SK-N-SH treated with all-trans-retinoic acid at 6 μM for 48 hours (cell line): Measurements from ENCODE around the gene GPC6.

Source experiments
- ATAC-seq: fragments of 200-7000 bp; cut with Tn5 transposase; 3 replicates; pipeline ENCODE4 v1.9.1; 2020; ENCODE audit warnings: mild to moderate bottlenecking, moderate library complexity
- ARNTL ChIP-seq: fragments of 450-650 bp; formaldehyde crosslinking; IDR thresholded peaks from 2 replicates; pipeline ENCODE4 v1.5.0; 2020; ENCODE audit warnings: low read depth, mild to moderate bottlenecking, moderate library complexity, borderline replicate concordance
- BACH2 ChIP-seq: fragments of 250-450 bp; sonication (Bioruptor Pico); IDR thresholded peaks from 2 replicates; pipeline ENCODE4 v1.9.0; 2021; ENCODE audit warnings: mild to moderate bottlenecking, borderline replicate concordance
- CREB5 ChIP-seq: fragments of 250-450 bp; sonication (Bioruptor Pico); IDR thresholded peaks from 2 replicates; pipeline ENCODE4 v1.5.1; 2020; ENCODE audit warnings: low read depth, mild to moderate bottlenecking, moderate library complexity
- CSDC2 ChIP-seq: fragments of 250-450 bp; sonication (Bioruptor Pico); IDR thresholded peaks from 2 replicates; pipeline ENCODE4 v1.5.0; 2020; ENCODE audit warnings: mild to moderate bottlenecking, moderate library complexity
- CSRNP3 ChIP-seq: fragments of 250-450 bp; sonication (Bioruptor Pico); IDR thresholded peaks from 2 replicates; pipeline ENCODE4 v1.5.1; 2021; ENCODE audit warnings: mild to moderate bottlenecking, moderate library complexity
- ESRRG ChIP-seq: fragments of 250-450 bp; sonication (Bioruptor Pico); IDR thresholded peaks from 2 replicates; pipeline ENCODE4 v1.6.1; 2021; ENCODE audit warnings: mild to moderate bottlenecking
- GLIS3 ChIP-seq: fragments of 250-450 bp; sonication (Bioruptor Pico); IDR thresholded peaks from 2 replicates; pipeline ENCODE4 v1.5.0; 2020; ENCODE audit warnings: mild to moderate bottlenecking, moderate library complexity
- ISL1 ChIP-seq: fragments of 250-450 bp; sonication (Bioruptor Pico); IDR thresholded peaks from 2 replicates; pipeline ENCODE4 v2.1.2; 2022; ENCODE audit warnings: mild to moderate bottlenecking, moderate library complexity
- OSR1 ChIP-seq: fragments of 250-450 bp; sonication (Bioruptor Pico); IDR thresholded peaks from 2 replicates; pipeline ENCODE4 v1.8.0; 2022; ENCODE audit warnings: moderate library complexity, mild to moderate bottlenecking, inconsistent platforms
- PATZ1 ChIP-seq: fragments of 250-450 bp; sonication (Bioruptor Pico); IDR thresholded peaks from 2 replicates; pipeline ENCODE4 v1.8.0; 2020; ENCODE audit warnings: mild to moderate bottlenecking, moderate library complexity, borderline replicate concordance
- POU6F1 ChIP-seq: fragments of 250-450 bp; sonication (Bioruptor Pico); IDR thresholded peaks from 2 replicates; pipeline ENCODE4 v1.8.0; 2021; ENCODE audit warnings: low read depth, mild to moderate bottlenecking, moderate library complexity, borderline replicate concordance
- PPARA ChIP-seq: fragments of 250-450 bp; sonication (Bioruptor Pico); IDR thresholded peaks from 2 replicates; pipeline ENCODE4 v1.5.0; 2020; ENCODE audit warnings: mild to moderate bottlenecking, borderline replicate concordance
- RARB ChIP-seq: fragments of 250-450 bp; sonication (Bioruptor Pico); IDR thresholded peaks from 2 replicates; pipeline ENCODE4 v1.8.0; 2021; ENCODE audit warnings: mild to moderate bottlenecking, moderate library complexity
- SNAI2 ChIP-seq: fragments of 250-450 bp; sonication (Bioruptor Pico); IDR thresholded peaks from 2 replicates; pipeline ENCODE4 v1.5.0; 2020; ENCODE audit warnings: mild to moderate bottlenecking, moderate library complexity
- TCF4 ChIP-seq: fragments of 250-450 bp; sonication (Bioruptor Pico); IDR thresholded peaks from 2 replicates; pipeline ENCODE4 v1.8.0; 2021; ENCODE audit warnings: mild to moderate bottlenecking, moderate library complexity, borderline replicate concordance
- TOX ChIP-seq: fragments of 250-450 bp; sonication (Bioruptor Pico); IDR thresholded peaks from 2 replicates; pipeline ENCODE4 v1.8.0; 2021; ENCODE audit warnings: mild to moderate bottlenecking, moderate library complexity, borderline replicate concordance
- TSHZ2 ChIP-seq: fragments of 250-450 bp; sonication (Bioruptor Pico); IDR thresholded peaks from 2 replicates; pipeline ENCODE4 v1.5.0; 2020; ENCODE audit warnings: mild to moderate bottlenecking, moderate library complexity
- ZC3H10 ChIP-seq: fragments of 250-450 bp; sonication (Bioruptor Pico); IDR thresholded peaks from 2 replicates; pipeline ENCODE4 v1.5.1; 2021; ENCODE audit warnings: mild to moderate bottlenecking, moderate library complexity
- ZFP3 ChIP-seq: fragments of 250-450 bp; sonication (Bioruptor Pico); IDR thresholded peaks from 2 replicates; pipeline ENCODE4 v1.5.0; 2020; ENCODE audit warnings: mild to moderate bottlenecking, moderate library complexity
- ZFP30 ChIP-seq: fragments of 450-650 bp; formaldehyde crosslinking; IDR thresholded peaks from 2 replicates; pipeline ENCODE4 v1.5.0; 2022; ENCODE audit warnings: mild to moderate bottlenecking, moderate library complexity
- ZNF565 ChIP-seq: fragments of 450-650 bp; formaldehyde crosslinking; conservative IDR thresholded peaks from 2 replicates; pipeline ENCODE4 v1.5.0; 2020; ENCODE audit warnings: low read depth, mild to moderate bottlenecking, moderate library complexity
- ZNF70 ChIP-seq: fragments of 450-650 bp; formaldehyde crosslinking; IDR thresholded peaks from 2 replicates; pipeline ENCODE4 v1.5.0; 2020; ENCODE audit warnings: mild to moderate bottlenecking, moderate library complexity
- ZNF8 ChIP-seq: fragments of 450-650 bp; formaldehyde crosslinking; IDR thresholded peaks from 2 replicates; pipeline ENCODE4 v1.5.0; 2020; ENCODE audit warnings: mild to moderate bottlenecking, moderate library complexity

The GPC6 gene

GRCh38 chr13:94227255-94227879, 1000.8 kb downstream of the GPC6 start:
- ATAC-seq, result no peak
- TF ChIP-seq ZNF8 (CRISPR knock-in tag), result no peak
- TF ChIP-seq CSRNP3 (CRISPR knock-in tag), result no peak
- no peak for TF ChIP-seq SNAI2
- no peak for TF ChIP-seq PPARA (CRISPR knock-in tag)
- TF ChIP-seq CREB5, result no peak
- TF ChIP-seq ZNF70 (CRISPR knock-in tag), result no peak
- TF ChIP-seq ARNTL (CRISPR knock-in tag), result no peak
- no peak for TF ChIP-seq ESRRG (CRISPR knock-in tag)
- TF ChIP-seq OSR1 (CRISPR knock-in tag), result no peak
- no peak for TF ChIP-seq PATZ1 (CRISPR knock-in tag)
- no peak for TF ChIP-seq RARB
- no peak for TF ChIP-seq ZC3H10 (CRISPR knock-in tag)
- TF ChIP-seq CSDC2 (CRISPR knock-in tag), result no peak
- no peak for TF ChIP-seq TSHZ2 (CRISPR knock-in tag)
- no peak for TF ChIP-seq TOX (CRISPR knock-in tag)
- no peak for TF ChIP-seq GLIS3
- no peak for TF ChIP-seq ZFP3 (CRISPR knock-in tag)
- TF ChIP-seq ZFP30, result no peak
- TF ChIP-seq TCF4 (CRISPR knock-in tag), result no peak
- no peak for TF ChIP-seq ISL1

GRCh38 chr13:94228763-94229162, 1002.2 kb downstream of the GPC6 start:
- no peak for TF ChIP-seq CSDC2 (CRISPR knock-in tag)
- TF ChIP-seq ZNF565 (CRISPR knock-in tag), result no peak
- no peak for TF ChIP-seq SNAI2
- TF ChIP-seq GLIS3, result no peak
- TF ChIP-seq TCF4 (CRISPR knock-in tag), result no peak
- TF ChIP-seq ZC3H10 (CRISPR knock-in tag), result no peak
- TF ChIP-seq ESRRG (CRISPR knock-in tag), result no peak
- no peak for TF ChIP-seq ARNTL (CRISPR knock-in tag)
- no peak for TF ChIP-seq ZFP3 (CRISPR knock-in tag)
- no peak for TF ChIP-seq BACH2 (CRISPR knock-in tag)
- TF ChIP-seq ISL1, result no peak
- peak; percentile 39; the same call in 2 of the 3 replicates for ATAC-seq

GRCh38 chr13:94232161-94232950, 1005.7 kb downstream of the GPC6 start:
- ATAC-seq, result no peak
- TF ChIP-seq ZFP30, result no peak
- TF ChIP-seq ESRRG (CRISPR knock-in tag), result no peak
- no peak for TF ChIP-seq POU6F1 (CRISPR knock-in tag)
- no peak for TF ChIP-seq CSRNP3 (CRISPR knock-in tag)
- no peak for TF ChIP-seq ZFP3 (CRISPR knock-in tag)
- no peak for TF ChIP-seq GLIS3
- no peak for TF ChIP-seq ZNF565 (CRISPR knock-in tag)
